IMR-90 (cell line): ENCODE measurements around the gene TRIM47. TPM values are rescaled to one million over a fixed set of nuclear protein-coding genes. Genes with fewer than 3 reads are reported as not detected.

Experiments used
- ATAC-seq: fragments of 200-7000 bp; cut with Tn5 transposase; 2 replicates; pipeline ENCODE4 v1.9.1; 2020; ENCODE audit warnings: low read depth, mild to moderate bottlenecking, moderate library complexity
- BruUV-seq: library from RNA; stranded (reverse); fragments of 400-500 nt; replicated peaks from 2 replicates; lab custom pipeline; 2021; lab: Mats Ljungman, UMichigan
- CTCF ChIA-PET: fragments of 300-600 bp; formaldehyde crosslinking; extraction: SDS; loops from one replicate; lab custom pipeline; 2021; ENCODE audit warnings: antibody characterized with exemption; lab: Yijun Ruan, JAX
- POLR2A ChIA-PET: fragments of 300-600 bp; sonication (Branson Sonifier 250); formaldehyde crosslinking; loops from one replicate; lab custom pipeline; 2022; ENCODE audit warnings: antibody characterized with exemption; ENCODE audit not compliant: unreplicated experiment; lab: Charles Lee
- DNase-seq: peaks from one replicate; pipeline ENCODE4 v3.0.0; 2013
- H2AFZ ChIP-seq: replicated peaks from 2 replicates; pipeline ENCODE3; 2013; ENCODE audit warnings: low read length, mild to moderate bottlenecking; ENCODE audit not compliant: poor library complexity
- H2AK5ac ChIP-seq: 2 replicates; pipeline ENCODE4 v1.6.1; 2013; ENCODE audit warnings: low read depth, low read length, inconsistent platforms
- H2AK9ac ChIP-seq: replicated peaks from 2 replicates; pipeline ENCODE3; 2013; ENCODE audit warnings: mild to moderate bottlenecking, low read depth, low read length, moderate library complexity; ENCODE audit not compliant: poor library complexity
- H2BK120ac ChIP-seq: 2 replicates; pipeline ENCODE4 v1.6.1; 2013; ENCODE audit warnings: low read depth, low read length, inconsistent platforms
- H2BK15ac ChIP-seq: 3 replicates; pipeline ENCODE4 v1.6.1; 2013; ENCODE audit warnings: low read depth, low read length, inconsistent platforms
- H2BK20ac ChIP-seq: 2 replicates; pipeline ENCODE4 v1.6.1; 2013; ENCODE audit warnings: low read depth, mild to moderate bottlenecking, inconsistent platforms, low read length, moderate library complexity
- H2BK5ac ChIP-seq: 2 replicates; pipeline ENCODE4 v1.6.1; 2013; ENCODE audit warnings: mild to moderate bottlenecking, low read depth, low read length, inconsistent platforms; ENCODE audit not compliant: poor library complexity, severe bottlenecking
- H3K14ac ChIP-seq: replicated peaks from 2 replicates; pipeline ENCODE4 v1.6.1; 2013; ENCODE audit warnings: low read depth, low read length, inconsistent platforms
- H3K18ac ChIP-seq: 2 replicates; pipeline ENCODE4 v1.6.1; 2013; ENCODE audit warnings: low read depth, low read length, control low read depth
- H3K23ac ChIP-seq: 2 replicates; pipeline ENCODE4 v1.6.1; 2013; ENCODE audit warnings: low read depth, low read length, inconsistent platforms
- H3K27ac ChIP-seq: 2 replicates; pipeline ENCODE4 v1.5.1; 2013; ENCODE audit warnings: mild to moderate bottlenecking, control low read depth, low read length; ENCODE audit not compliant: insufficient read depth
- H3K27me3 ChIP-seq: 2 replicates; pipeline ENCODE4 v1.6.1; 2013; ENCODE audit warnings: low read length; ENCODE audit not compliant: control insufficient read depth, insufficient read depth
- H3K36me3 ChIP-seq: 2 replicates; pipeline ENCODE4 v1.6.1; 2013; ENCODE audit warnings: low read length, mixed read lengths; ENCODE audit not compliant: control insufficient read depth, insufficient read depth
- H3K4ac ChIP-seq: 2 replicates; pipeline ENCODE4 v1.6.1; 2013; ENCODE audit warnings: low read depth, low read length, inconsistent platforms
- H3K4me1 ChIP-seq: 2 replicates; pipeline ENCODE4 v1.6.1; 2013; ENCODE audit warnings: low read length, mixed read lengths; ENCODE audit not compliant: control insufficient read depth, insufficient read depth
- H3K4me2 ChIP-seq: 2 replicates; pipeline ENCODE4 v1.6.1; 2013; ENCODE audit warnings: low read depth, mild to moderate bottlenecking, control low read depth, low read length, moderate library complexity
- H3K4me3 ChIP-seq: 2 replicates; pipeline ENCODE4 v1.5.1; 2013; ENCODE audit warnings: low read depth, mild to moderate bottlenecking, control low read depth, low read length, moderate library complexity; ENCODE audit not compliant: insufficient read depth
- H3K56ac ChIP-seq: 2 replicates; pipeline ENCODE4 v1.6.1; 2013; ENCODE audit warnings: low read length, inconsistent platforms; ENCODE audit not compliant: insufficient read depth; ENCODE audit errors: extremely low read depth
- H3K79me1 ChIP-seq, 2 experiments: 2 replicates each; pipeline ENCODE4 v1.6.1; 2013; ENCODE audit warnings: low read length in 2 of 2, inconsistent platforms in 1 of 2, low read depth in 1 of 2
- H3K9ac ChIP-seq: 2 replicates; pipeline ENCODE4 v1.6.1; 2013; ENCODE audit warnings: low read depth, low read length, control low read depth
- H3K9me1 ChIP-seq: 2 replicates; pipeline ENCODE4 v1.6.1; 2013; ENCODE audit warnings: low read length, inconsistent platforms; ENCODE audit not compliant: insufficient read depth
- H3K9me3 ChIP-seq: 2 replicates; pipeline ENCODE4 v1.6.1; 2013; ENCODE audit warnings: low read length; ENCODE audit not compliant: control insufficient read depth, insufficient read depth
- H4K20me1 ChIP-seq: 2 replicates; pipeline ENCODE4 v1.6.1; 2013; ENCODE audit warnings: low read length, inconsistent platforms; ENCODE audit not compliant: insufficient read depth
- H4K5ac ChIP-seq: 2 replicates; pipeline ENCODE4 v1.6.1; 2013; ENCODE audit warnings: mild to moderate bottlenecking, low read depth, low read length, control low read depth
- H4K8ac ChIP-seq, 2 experiments: 2 replicates each; pipeline ENCODE4 v1.6.1; 2013; ENCODE audit warnings: low read depth in 2 of 2, low read length in 2 of 2, control low read depth in 1 of 2, inconsistent platforms in 1 of 2
- H4K91ac ChIP-seq: 2 replicates; pipeline ENCODE4 v1.6.1; 2013; ENCODE audit warnings: low read depth, low read length, inconsistent platforms; ENCODE audit not compliant: insufficient read depth
- BHLHE40 ChIP-seq: fragments of 150-350 bp; IDR thresholded peaks from 2 replicates; pipeline ENCODE4 v1.6.1; 2016; ENCODE audit warnings: mild to moderate bottlenecking, low read depth, low read length
- CEBPB ChIP-seq: IDR thresholded peaks from 2 replicates; pipeline ENCODE4 v1.6.1; 2012; ENCODE audit warnings: low read depth, low read length, improper control_type of control experiment
- CHD1 ChIP-seq: IDR thresholded peaks from 2 replicates; pipeline ENCODE4 v1.6.1; 2012; ENCODE audit warnings: low read depth, low read length, improper control_type of control experiment
- FOS ChIP-seq: fragments of 150-350 bp; IDR thresholded peaks from 2 replicates; pipeline ENCODE4 v1.6.1; 2016; ENCODE audit warnings: low read depth, low read length
- MAFK ChIP-seq: IDR thresholded peaks from 2 replicates; pipeline ENCODE4 v1.6.1; 2012; ENCODE audit warnings: low read depth, low read length, improper control_type of control experiment
- MAZ ChIP-seq: IDR thresholded peaks from 2 replicates; pipeline ENCODE4 v1.6.1; 2012; ENCODE audit warnings: low read depth, mild to moderate bottlenecking, low read length, improper control_type of control experiment, moderate library complexity, borderline replicate concordance
- MXI1 ChIP-seq: IDR thresholded peaks from 2 replicates; pipeline ENCODE4 v1.6.1; 2012; ENCODE audit warnings: low read depth, mild to moderate bottlenecking, low read length, moderate library complexity, borderline replicate concordance
- NFE2L2 ChIP-seq: fragments of 150-350 bp; IDR thresholded peaks from 2 replicates; pipeline ENCODE4 v1.6.1; 2016; ENCODE audit warnings: low read depth, mild to moderate bottlenecking, low read length
- POLR2A ChIP-seq: IDR thresholded peaks from 2 replicates; pipeline ENCODE4 v1.6.1; 2012; ENCODE audit warnings: mild to moderate bottlenecking, low read depth, low read length
- WGBS, 2 experiments: methylation state at CpG; one replicate each; pipeline versions ENCODE4 v1.1.5 to v1.1.7; 2013; ENCODE audit warnings: missing lambda C conversion rate in 2 of 2; ENCODE audit not compliant: insufficient read length in 1 of 2; ENCODE audit errors: extremely low coverage in 2 of 2; 5-methylcytosine and 5-hydroxymethylcytosine counted together
- dilution Hi-C: fragments of 300-500 bp; cut with HindIII; formaldehyde crosslinking; loops from one replicate; pipeline ENCODE4 v1.14.3; 2018; ENCODE audit warnings: low sequenced_read_pairs; ENCODE audit not compliant: unreplicated experiment
- in situ Hi-C: fragments of 300-500 bp; cut with MboI; formaldehyde crosslinking; loops from 3 replicates; pipeline ENCODE4 v1.14.3; 2019; ENCODE audit warnings: low sequenced_read_pairs, inconsistent platforms, mixed read lengths
- intact Hi-C: fragments of 100-400 bp; cut with micrococcal nuclease; formaldehyde crosslinking; loops from 2 replicates; pipeline ENCODE4 v1.10.0; 2022
- polyA plus RNA-seq, 3 experiments: library from polyadenylated mRNA; depleted of rRNA; stranded (reverse); fragments of >200 nt; gene quantifications; 2 replicates each; pipeline ENCODE4 v1.2.3, GENCODE V29; 2012; ENCODE audit warnings: low replicate concordance in 1 of 3
- total RNA-seq: library from RNA; depleted of rRNA; stranded (reverse); fragments of >200 nt; gene quantifications from 2 replicates; pipeline ENCODE4 v1.2.3, GENCODE V29; 2012
- TF ChIP-seq, protein P1 (sequence below): conservative IDR thresholded peaks from 2 replicates; pipeline ENCODE4 v1.5.1; 2012; ENCODE audit warnings: mild to moderate bottlenecking, low read depth, low read length, improper control_type of control experiment
- TF ChIP-seq, protein P2 (sequence below): fragments of 150-350 bp; IDR thresholded peaks from 2 replicates; pipeline ENCODE4 v1.6.1; 2016; ENCODE audit warnings: low read depth, mild to moderate bottlenecking, low read length, moderate library complexity, borderline replicate concordance

Gene TRIM47
- total and polyA plus RNA-seq, 2 of the 4 experiments (the other 2 are of a cell fraction), result 1.4 to 7.5 TPM

DNA sequence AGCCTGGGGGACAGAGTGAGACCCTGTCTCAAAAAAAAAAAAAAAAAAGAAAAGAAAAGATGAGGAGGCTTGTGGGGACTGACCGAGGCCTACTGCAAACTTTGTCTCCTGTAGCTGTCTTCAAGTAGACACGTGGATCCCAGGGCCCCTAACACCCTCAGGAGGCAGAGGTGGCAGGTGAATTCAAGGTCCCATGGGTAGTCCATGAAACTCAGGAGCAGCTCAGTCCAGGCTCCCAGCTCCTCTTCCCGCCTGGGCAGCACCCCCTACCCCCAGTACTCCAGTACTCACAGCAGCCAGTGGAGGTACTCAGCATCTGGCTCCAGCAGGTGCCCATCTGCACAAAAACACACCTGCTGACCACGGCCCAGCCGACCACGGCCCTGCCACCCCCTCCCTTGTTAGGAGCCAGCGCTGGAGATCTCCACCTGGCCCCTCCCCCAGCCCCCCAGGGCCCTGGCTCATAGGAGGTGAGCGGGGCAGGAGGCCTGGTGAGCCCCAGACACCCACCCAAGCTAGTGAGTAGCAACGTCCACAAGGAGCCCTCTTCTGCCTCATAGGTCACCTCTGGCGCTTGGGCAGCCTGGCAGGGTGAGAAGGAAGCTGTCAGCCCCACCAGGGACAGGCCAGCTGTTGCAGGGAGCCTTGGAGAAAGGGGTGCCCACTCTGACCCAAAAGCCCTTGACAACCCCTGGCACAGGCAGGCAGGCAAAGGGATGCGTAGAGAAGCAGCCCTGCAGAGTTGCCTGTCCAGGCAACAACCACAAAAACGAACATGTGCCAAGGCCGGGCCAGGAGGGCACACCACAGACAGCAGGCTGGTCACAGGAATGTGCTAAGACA lies 22.5 kb upstream of the TRIM47 start:
- Histone ChIP-seq H3K4me3 (no peak overlapping the region), H4K5ac (no peak overlapping the region), H3K56ac (no peak overlapping the region), H2BK20ac (no peak overlapping the region), H2BK15ac (no peak overlapping the region), H3K9me1 (0 out of 2 replicates have a peak, but pooled peaks cover 4% of the 10 kb centered on the region), H3K27ac (no peak overlapping the region), H3K4me1 (peaks cover 5% of the 10 kb centered on the region), H3K79me1 (peaks cover 11 to 31% of the 10 kb centered on the region in 2 experiments), H3K14ac (no peak overlapping the region), H3K23ac (no peak overlapping the region), H3K9ac (no peak overlapping the region), H3K9me3 (no peaks in the 10 kb centered on the region), H4K8ac (no peak overlapping the region), H2BK5ac (no peak overlapping the region), H3K4me2 (no peak overlapping the region), H4K91ac (no peak overlapping the region), H4K20me1 (no peaks in the 10 kb centered on the region), H2AK5ac (no peak overlapping the region), H2AK9ac (peak overlapping the region; percentile 9), H2AFZ (no peak overlapping the region), H3K4ac (no peak overlapping the region), H2BK120ac (no peak overlapping the region), H3K18ac (no peak overlapping the region), H3K27me3 (no peaks in the 10 kb centered on the region), H3K36me3 (peaks cover 30% of the 10 kb centered on the region)
- ATAC-seq (no peak), DNase-seq (no peak)
- POLR2A ChIA-PET, result no interaction called here
- 86% methylated on average over 2 of the region's 13 CpGs; no CpG with 5 or more reads in 1 of the 2 experiments for WGBS, 2 experiments
- dilution Hi-C loops, result no loop called here
- no peak for TF ChIP-seq FOS
- TF ChIP-seq, protein P1, sequence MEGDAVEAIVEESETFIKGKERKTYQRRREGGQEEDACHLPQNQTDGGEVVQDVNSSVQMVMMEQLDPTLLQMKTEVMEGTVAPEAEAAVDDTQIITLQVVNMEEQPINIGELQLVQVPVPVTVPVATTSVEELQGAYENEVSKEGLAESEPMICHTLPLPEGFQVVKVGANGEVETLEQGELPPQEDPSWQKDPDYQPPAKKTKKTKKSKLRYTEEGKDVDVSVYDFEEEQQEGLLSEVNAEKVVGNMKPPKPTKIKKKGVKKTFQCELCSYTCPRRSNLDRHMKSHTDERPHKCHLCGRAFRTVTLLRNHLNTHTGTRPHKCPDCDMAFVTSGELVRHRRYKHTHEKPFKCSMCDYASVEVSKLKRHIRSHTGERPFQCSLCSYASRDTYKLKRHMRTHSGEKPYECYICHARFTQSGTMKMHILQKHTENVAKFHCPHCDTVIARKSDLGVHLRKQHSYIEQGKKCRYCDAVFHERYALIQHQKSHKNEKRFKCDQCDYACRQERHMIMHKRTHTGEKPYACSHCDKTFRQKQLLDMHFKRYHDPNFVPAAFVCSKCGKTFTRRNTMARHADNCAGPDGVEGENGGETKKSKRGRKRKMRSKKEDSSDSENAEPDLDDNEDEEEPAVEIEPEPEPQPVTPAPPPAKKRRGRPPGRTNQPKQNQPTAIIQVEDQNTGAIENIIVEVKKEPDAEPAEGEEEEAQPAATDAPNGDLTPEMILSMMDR, result no peak
- TF ChIP-seq CHD1, result no peak
- no peak for TF ChIP-seq MAZ
- TF ChIP-seq MAFK, result no peak
- no peak for TF ChIP-seq MXI1
- TF ChIP-seq NFE2L2, result no peak
- TF ChIP-seq, protein P2, sequence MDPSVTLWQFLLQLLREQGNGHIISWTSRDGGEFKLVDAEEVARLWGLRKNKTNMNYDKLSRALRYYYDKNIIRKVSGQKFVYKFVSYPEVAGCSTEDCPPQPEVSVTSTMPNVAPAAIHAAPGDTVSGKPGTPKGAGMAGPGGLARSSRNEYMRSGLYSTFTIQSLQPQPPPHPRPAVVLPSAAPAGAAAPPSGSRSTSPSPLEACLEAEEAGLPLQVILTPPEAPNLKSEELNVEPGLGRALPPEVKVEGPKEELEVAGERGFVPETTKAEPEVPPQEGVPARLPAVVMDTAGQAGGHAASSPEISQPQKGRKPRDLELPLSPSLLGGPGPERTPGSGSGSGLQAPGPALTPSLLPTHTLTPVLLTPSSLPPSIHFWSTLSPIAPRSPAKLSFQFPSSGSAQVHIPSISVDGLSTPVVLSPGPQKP, result no peak
- TF ChIP-seq POLR2A, result no peak
- no peak for TF ChIP-seq BHLHE40
- TF ChIP-seq CEBPB, result no peak
- intact Hi-C loops, result loop anchor here (10.0 kb wide), 1 partner anchor 174 kb away; the partner anchor contains the start of genes GALR2, SRP68 and ZACN
- CTCF ChIA-PET, result no interaction called here
- BruUV-seq, result no TSS peak
- in situ Hi-C loops, result loop anchor here (10.0 kb wide), 1 partner anchor 384 kb away; no protein-coding TSS in a partner anchor
